Measurements from ENCODE around the gene DAP. TPM values are rescaled to one million over a fixed set of nuclear protein-coding genes. Genes with fewer than 3 reads are reported as not detected.

Gene DAP
- total and polyA plus RNA-seq, 4 donors: 49.9 to 131 (median 70.3) TPM

DNA sequence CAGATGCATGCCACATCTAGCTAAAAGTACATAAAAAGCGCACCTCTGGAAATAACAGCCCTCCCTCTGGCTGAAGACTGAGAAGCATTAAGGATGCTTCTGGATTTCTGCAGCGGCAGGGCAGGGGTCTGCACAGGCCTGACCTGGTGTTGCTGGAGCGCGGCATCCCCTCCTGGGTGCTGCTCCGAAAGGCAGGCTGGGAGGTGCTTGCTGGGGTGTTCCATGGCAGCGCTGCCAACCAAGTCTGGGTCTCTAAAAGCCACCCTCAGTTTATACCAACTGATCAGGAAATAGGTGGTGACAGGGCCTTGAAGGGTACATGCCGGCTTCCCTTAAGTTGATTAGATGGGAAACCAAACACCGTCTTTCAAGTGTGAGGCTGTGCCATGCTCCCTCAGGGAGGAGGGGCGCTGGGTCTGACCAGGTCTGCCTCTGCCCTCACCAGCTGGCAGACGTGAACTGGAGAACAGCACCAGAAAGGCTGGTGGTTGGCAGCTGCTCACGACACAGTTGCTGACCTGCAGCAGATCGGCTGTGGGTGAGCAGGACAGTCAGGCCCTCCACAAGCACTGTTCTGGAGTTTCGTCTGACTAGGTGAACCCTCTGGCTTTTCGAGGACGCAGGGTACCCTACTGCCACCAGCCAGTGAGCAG is 81.6 kb downstream of the DAP start:
- Histone ChIP-seq H3K27ac (ENCODE audit: low read depth in 1 of 2, low read length in 1 of 2) (no peak overlapping the region), H3K4me3 (no peak overlapping the region), H3K4me1 (ENCODE audit: control insufficient read depth in 5 of 5, insufficient read depth in 5 of 5, low read length in 5 of 5) (peaks cover 0 to 2% (median 0%) of the 10 kb centered on the region in 5 donors), H3K9ac (ENCODE audit: insufficient read depth in 1 of 2, low read length in 2 of 2) (no peak overlapping the region), H3K9me3 (ENCODE audit: control insufficient read depth in 4 of 4, insufficient read depth in 3 of 4, low read length in 3 of 4) (peaks cover 0 to 12% (median 0%) of the 10 kb centered on the region in 4 donors), H3K36me3 (ENCODE audit: control insufficient read depth in 4 of 4, insufficient read depth in 4 of 4, low read length in 4 of 4) (peaks cover 0 to 47% (median 29%) of the 10 kb centered on the region in 4 donors), H3K27me3 (ENCODE audit: control insufficient read depth in 3 of 3, insufficient read depth in 3 of 3, low read length in 2 of 3) (no peaks in the 10 kb centered on the region)
- WGBS, 2 donors: 95% methylated on average over 15 of the region's 15 CpGs
- TF ChIP-seq, protein P1, sequence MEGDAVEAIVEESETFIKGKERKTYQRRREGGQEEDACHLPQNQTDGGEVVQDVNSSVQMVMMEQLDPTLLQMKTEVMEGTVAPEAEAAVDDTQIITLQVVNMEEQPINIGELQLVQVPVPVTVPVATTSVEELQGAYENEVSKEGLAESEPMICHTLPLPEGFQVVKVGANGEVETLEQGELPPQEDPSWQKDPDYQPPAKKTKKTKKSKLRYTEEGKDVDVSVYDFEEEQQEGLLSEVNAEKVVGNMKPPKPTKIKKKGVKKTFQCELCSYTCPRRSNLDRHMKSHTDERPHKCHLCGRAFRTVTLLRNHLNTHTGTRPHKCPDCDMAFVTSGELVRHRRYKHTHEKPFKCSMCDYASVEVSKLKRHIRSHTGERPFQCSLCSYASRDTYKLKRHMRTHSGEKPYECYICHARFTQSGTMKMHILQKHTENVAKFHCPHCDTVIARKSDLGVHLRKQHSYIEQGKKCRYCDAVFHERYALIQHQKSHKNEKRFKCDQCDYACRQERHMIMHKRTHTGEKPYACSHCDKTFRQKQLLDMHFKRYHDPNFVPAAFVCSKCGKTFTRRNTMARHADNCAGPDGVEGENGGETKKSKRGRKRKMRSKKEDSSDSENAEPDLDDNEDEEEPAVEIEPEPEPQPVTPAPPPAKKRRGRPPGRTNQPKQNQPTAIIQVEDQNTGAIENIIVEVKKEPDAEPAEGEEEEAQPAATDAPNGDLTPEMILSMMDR (IDR thresholded peaks at IDR 0.05; ENCODE audit: control extremely low read depth, extremely low read depth): no peak
- ATAC-seq (ENCODE audit: insufficient read depth, low FRiP score) (no peak), DNase-seq (no peak)

DNA sequence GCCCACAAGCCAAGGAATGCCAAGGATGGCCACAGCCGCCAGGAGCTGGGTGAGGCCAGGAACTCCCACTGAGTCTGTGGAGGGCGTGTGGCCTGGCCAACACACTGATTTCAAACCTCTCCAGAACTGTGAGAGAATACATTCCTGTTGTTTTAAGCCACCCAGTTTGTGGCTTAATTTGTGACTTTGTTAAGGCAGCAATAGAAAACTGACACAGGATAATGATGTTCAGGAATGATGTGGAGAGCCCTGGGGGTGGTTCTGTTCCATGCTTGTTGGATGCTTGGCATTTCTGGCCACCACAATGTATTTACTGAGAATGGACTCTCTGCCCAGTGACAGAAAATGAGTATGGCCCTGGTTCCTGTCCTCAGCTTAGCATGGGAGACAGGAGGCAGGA is 82.8 kb downstream of the DAP start:
- Histone ChIP-seq H3K36me3 (ENCODE audit: control insufficient read depth in 4 of 4, insufficient read depth in 4 of 4, low read length in 4 of 4) (peaks cover 0 to 44% (median 29%) of the 10 kb centered on the region in 4 donors), H3K27me3 (ENCODE audit: control insufficient read depth in 3 of 3, insufficient read depth in 3 of 3, low read length in 2 of 3) (no peaks in the 10 kb centered on the region), H3K9ac (ENCODE audit: insufficient read depth in 1 of 2, low read length in 2 of 2) (no peak overlapping the region), H3K4me1 (ENCODE audit: control insufficient read depth in 5 of 5, insufficient read depth in 5 of 5, low read length in 5 of 5) (peaks cover 0 to 2% (median 0%) of the 10 kb centered on the region in 5 donors), H3K27ac (ENCODE audit: low read depth in 1 of 2, low read length in 1 of 2) (no peak overlapping the region), H3K9me3 (ENCODE audit: control insufficient read depth in 4 of 4, insufficient read depth in 3 of 4, low read length in 3 of 4) (peaks cover 0 to 12% (median 0%) of the 10 kb centered on the region in 4 donors), H3K4me3 (no peak overlapping the region)
- TF ChIP-seq, protein P1 (IDR thresholded peaks at IDR 0.05; ENCODE audit: control extremely low read depth, extremely low read depth): no peak
- 95 to 97% methylated on average over 2 of the region's 2 CpGs for WGBS, 2 donors
- no peak for ATAC-seq (ENCODE audit: insufficient read depth, low FRiP score)
- no peak for DNase-seq

DNA sequence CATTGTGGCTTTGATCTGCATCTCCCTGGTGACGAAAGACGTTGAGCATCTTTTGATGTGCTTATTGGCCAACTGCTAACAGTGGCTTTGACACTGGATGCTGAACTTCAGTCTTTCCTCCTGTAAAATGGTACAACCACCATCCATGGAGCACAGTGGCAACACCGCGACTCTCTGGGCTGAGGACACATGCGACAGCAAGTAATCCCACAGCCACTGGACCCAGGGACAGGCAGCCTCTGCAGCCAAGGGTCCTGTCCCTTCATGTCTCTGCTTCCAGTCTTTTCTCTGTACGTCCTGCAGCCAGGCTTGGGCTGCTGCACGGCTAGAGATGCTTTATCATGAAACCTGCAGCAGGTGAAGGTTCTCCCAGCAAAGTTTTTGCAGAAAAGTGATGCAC is 83.5 kb downstream of the DAP start:
- WGBS, 2 donors: 93 to 96% methylated on average over 7 of the region's 7 CpGs
- H3K27ac ChIP-seq (ENCODE audit: low read depth in 1 of 2, low read length in 1 of 2): no peak overlapping the region
- TF ChIP-seq, protein P1 (IDR thresholded peaks at IDR 0.05; ENCODE audit: control extremely low read depth, extremely low read depth): no peak
- no peak overlapping the region for H3K9ac ChIP-seq (ENCODE audit: insufficient read depth in 1 of 2, low read length in 2 of 2)
- no peak for ATAC-seq (ENCODE audit: insufficient read depth, low FRiP score)
- DNase-seq: no peak
- peaks cover 0 to 2% (median 0%) of the 10 kb centered on the region in 5 donors for H3K4me1 ChIP-seq (ENCODE audit: control insufficient read depth in 5 of 5, insufficient read depth in 5 of 5, low read length in 5 of 5)
- no peaks in the 10 kb centered on the region for H3K27me3 ChIP-seq (ENCODE audit: control insufficient read depth in 3 of 3, insufficient read depth in 3 of 3, low read length in 2 of 3)
- peaks cover 0 to 12% (median 0%) of the 10 kb centered on the region in 4 donors for H3K9me3 ChIP-seq (ENCODE audit: control insufficient read depth in 4 of 4, insufficient read depth in 3 of 4, low read length in 3 of 4)
- H3K36me3 ChIP-seq (ENCODE audit: control insufficient read depth in 4 of 4, insufficient read depth in 4 of 4, low read length in 4 of 4): peaks cover 0 to 37% (median 28%) of the 10 kb centered on the region in 4 donors
- no peak overlapping the region for H3K4me3 ChIP-seq
